Measurements from ENCODE around the gene ITPR1. TPM values are rescaled to one million over a fixed set of nuclear protein-coding genes. Genes with fewer than 3 reads are reported as not detected.

The ITPR1 gene
- total RNA-seq, 2 donors from 2014 or later: 254 to 283 TPM

DNA sequence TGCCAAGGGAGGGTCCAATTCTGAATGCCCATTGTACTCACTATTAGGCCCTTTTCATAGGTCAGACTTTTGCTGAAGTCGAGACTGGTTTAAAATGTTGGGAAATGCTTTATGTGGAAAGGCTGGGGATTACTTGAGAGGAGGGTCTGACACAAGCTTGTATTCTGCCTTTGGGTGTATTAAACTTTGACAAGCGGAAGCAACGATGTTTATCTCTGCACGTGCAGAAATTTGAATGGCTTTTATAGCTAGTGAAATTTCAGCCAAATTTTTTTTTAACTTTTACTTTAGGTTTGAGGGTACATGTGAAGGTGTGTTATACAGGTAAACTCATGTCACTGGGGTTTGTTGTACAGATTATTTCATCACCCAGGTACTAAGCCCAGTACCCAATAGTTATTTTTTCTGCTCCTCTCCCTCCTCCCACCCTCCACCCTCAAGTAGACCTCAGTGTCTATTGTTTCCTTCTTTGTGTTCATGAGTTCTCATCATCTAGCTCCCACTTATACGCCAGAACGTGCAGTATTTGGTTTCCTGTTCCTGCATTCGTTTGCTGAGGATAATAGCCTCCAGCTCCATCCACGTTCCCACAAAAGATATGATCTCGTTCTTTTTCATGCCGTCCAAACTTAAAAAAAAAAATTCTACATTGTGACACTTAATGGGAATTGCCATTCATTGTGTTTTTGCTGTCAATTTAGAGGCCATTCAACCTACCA, 263.1 kb downstream of the ITPR1 start:
- Histone ChIP-seq H3K27ac (no peak overlapping the region), H3K9me3 (no peaks in the 10 kb centered on the region), H3K4me3 (no peak overlapping the region), H3K36me3 (peaks cover 14% of the 10 kb centered on the region), H3K4me1 (ENCODE audit: control insufficient read depth in 1 of 2, low read depth in 2 of 2) (peaks cover 2 to 12% of the 10 kb centered on the region in 2 donors), H3K27me3 (replicated peaks; ENCODE audit: insufficient read depth) (no peaks in the 10 kb centered on the region)
- ATAC-seq (ENCODE audit: insufficient number of reproducible peaks, low FRiP score, low read depth) (no peak), DNase-seq (ENCODE audit: low spot score) (no peak)
- TF ChIP-seq, protein P1, sequence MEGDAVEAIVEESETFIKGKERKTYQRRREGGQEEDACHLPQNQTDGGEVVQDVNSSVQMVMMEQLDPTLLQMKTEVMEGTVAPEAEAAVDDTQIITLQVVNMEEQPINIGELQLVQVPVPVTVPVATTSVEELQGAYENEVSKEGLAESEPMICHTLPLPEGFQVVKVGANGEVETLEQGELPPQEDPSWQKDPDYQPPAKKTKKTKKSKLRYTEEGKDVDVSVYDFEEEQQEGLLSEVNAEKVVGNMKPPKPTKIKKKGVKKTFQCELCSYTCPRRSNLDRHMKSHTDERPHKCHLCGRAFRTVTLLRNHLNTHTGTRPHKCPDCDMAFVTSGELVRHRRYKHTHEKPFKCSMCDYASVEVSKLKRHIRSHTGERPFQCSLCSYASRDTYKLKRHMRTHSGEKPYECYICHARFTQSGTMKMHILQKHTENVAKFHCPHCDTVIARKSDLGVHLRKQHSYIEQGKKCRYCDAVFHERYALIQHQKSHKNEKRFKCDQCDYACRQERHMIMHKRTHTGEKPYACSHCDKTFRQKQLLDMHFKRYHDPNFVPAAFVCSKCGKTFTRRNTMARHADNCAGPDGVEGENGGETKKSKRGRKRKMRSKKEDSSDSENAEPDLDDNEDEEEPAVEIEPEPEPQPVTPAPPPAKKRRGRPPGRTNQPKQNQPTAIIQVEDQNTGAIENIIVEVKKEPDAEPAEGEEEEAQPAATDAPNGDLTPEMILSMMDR (IDR thresholded peaks at IDR 0.05): no peak

DNA sequence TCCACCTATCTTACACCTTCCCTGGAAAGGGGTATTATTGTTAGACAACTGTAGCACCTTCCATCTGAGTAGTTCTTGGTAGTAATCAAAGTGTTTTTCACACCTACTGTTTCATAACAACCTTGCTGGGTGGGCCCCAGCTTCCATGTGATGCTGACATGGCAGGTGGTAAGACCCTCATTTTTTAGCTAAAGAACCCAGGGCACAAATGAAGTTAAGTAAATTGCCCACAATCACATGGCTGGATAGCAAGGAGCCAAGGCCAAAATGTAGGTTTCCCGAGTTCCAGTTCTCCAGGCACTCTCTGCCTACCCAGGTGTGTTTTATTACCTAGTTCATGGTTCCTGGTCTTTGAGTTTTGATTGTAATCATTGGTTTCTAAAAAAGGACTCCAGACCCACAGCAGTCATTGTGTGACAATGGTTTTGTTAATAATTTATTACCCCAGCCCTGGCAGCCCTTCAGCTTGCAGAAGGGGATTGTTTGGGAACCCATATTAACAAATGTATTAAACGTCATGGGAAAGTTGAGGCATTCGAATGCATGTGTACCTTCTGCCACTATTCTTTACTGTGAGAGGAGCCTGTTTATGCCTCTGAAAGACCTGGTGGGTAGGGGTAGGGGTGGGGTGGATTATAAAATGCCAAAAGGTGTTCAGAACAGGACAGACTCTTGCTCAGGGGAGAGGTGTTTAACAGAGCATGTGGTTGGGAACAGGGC, 263.9 kb downstream of the ITPR1 start:
- Histone ChIP-seq H3K27me3 (replicated peaks; ENCODE audit: insufficient read depth) (no peaks in the 10 kb centered on the region), H3K9me3 (no peaks in the 10 kb centered on the region), H3K27ac (no peak overlapping the region), H3K4me1 (ENCODE audit: control insufficient read depth in 1 of 2, low read depth in 2 of 2) (peaks cover 0 to 4% of the 10 kb centered on the region in 2 donors), H3K4me3 (no peak overlapping the region), H3K36me3 (peaks cover 14% of the 10 kb centered on the region)
- TF ChIP-seq, protein P1 (IDR thresholded peaks at IDR 0.05): no peak
- DNase-seq (ENCODE audit: low spot score): no peak
- ATAC-seq (ENCODE audit: insufficient number of reproducible peaks, low FRiP score, low read depth): no peak

DNA sequence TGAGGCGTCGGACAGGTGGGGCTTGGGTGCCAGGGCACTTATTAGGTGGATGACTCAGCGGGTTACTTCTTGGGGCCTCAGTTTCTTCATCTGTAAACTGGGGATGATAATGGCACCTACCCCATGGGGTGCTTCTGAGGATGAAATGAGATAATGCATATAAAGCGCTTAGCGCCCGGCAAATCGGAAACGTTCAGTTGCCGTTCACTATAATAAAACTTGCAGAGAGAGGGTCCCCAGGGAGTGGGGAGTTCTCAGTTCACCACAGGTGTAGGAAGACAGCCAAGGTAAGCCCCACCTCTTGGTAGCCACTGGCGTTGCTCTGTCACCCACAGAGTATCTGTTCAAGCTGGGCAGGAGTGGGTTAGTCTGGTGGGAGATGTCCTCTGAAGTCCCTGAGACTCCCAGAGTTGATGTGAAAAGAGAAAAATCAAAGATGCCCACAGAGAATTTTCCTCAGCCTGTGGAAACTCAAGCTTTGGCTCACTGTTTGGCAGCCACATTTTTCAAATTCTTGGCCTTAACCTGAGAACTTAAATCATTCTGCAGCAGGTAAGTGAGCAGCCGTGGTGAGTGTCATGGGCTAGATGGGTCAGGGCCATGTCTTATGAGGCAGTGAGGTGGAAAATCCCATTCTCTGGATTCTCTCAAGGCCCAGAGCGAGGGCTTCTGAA, 264.6 kb downstream of the ITPR1 start:
- Histone ChIP-seq H3K36me3 (peaks cover 18% of the 10 kb centered on the region), H3K4me3 (no peak overlapping the region), H3K27me3 (replicated peaks; ENCODE audit: insufficient read depth) (no peaks in the 10 kb centered on the region), H3K4me1 (ENCODE audit: control insufficient read depth in 1 of 2, low read depth in 2 of 2) (no peaks in the 10 kb centered on the region), H3K9me3 (no peaks in the 10 kb centered on the region), H3K27ac (no peak overlapping the region)
- TF ChIP-seq, protein P1 (IDR thresholded peaks at IDR 0.05): no peak
- DNase-seq (ENCODE audit: low spot score): no peak
- no peak for ATAC-seq (ENCODE audit: insufficient number of reproducible peaks, low FRiP score, low read depth)

DNA sequence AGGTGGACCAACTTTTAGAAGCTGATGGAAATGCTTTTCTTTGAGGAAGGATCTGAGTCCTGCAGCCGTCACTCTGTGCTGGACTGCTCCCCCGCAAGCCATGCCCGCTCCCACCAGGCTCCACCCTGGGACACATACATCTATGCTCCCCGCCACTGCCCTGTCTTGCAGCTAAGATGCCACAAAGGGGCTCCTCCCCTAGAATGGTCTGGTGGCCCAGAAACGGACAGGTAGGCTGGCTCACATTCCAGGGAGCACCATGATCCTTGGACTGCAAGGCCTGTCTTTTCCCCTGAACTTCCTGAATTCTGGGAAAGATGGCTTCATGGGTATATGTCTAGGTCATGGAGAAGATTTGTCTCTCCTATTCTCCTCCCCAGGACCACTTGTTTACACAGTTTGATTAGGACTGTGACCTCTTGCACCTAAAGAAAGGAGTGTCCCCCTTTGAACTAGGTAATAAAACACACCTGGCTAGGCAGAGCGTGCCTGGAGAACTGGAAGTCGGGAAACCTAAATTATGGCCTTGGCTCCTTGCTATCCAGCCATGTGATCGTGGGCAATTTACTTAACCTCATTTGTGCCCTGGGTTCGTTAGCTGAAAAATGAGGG, 265.2 kb downstream of the ITPR1 start:
- peaks cover 20% of the 10 kb centered on the region for H3K36me3 ChIP-seq
- H3K27me3 ChIP-seq (replicated peaks; ENCODE audit: insufficient read depth): no peaks in the 10 kb centered on the region
- H3K27ac ChIP-seq: no peak overlapping the region
- no peak for DNase-seq (ENCODE audit: low spot score)
- no peaks in the 10 kb centered on the region for H3K9me3 ChIP-seq
- H3K4me1 ChIP-seq (ENCODE audit: control insufficient read depth in 1 of 2, low read depth in 2 of 2): no peaks in the 10 kb centered on the region
- TF ChIP-seq, protein P1 (IDR thresholded peaks at IDR 0.05): no peak
- H3K4me3 ChIP-seq: no peak overlapping the region
- ATAC-seq (ENCODE audit: insufficient number of reproducible peaks, low FRiP score, low read depth): no peak

Measured in thoracic aorta (tissue), 2 donors.